Common myeloid progenitor, CD34-positive (primary cell): Measurements from ENCODE around the gene CTAGE4.
"Not testable (repeated sequence)": the region's sequence is repeated elsewhere in the genome, so short reads cannot be mapped to it uniquely, and the experiment has no call there.

Experiments used
- CTCF ChIA-PET: fragments of 350-600 bp; sonication (Branson Sonifier 250); formaldehyde crosslinking; loops from one replicate; lab custom pipeline; 2021; ENCODE audit warnings: antibody characterized with exemption; lab: Charles Lee
- POLR2A ChIA-PET: fragments of 350-600 bp; sonication (Branson Sonifier 250); formaldehyde crosslinking; loops from one replicate; lab custom pipeline; 2021; ENCODE audit warnings: antibody characterized with exemption; lab: Charles Lee
- DNase-seq, 3 donors: peaks; one replicate each; pipeline versions ENCODE4 v3.0.0 to v3.0.0-alpha.2; 2013
- H3K27ac ChIP-seq, 2 experiments: 1 replicate in 1 of 2; 2 replicates in 1 of 2; pipeline ENCODE4 v1.7.0; 2013; ENCODE audit warnings: inconsistent platforms in 2 of 2, low read length in 2 of 2, mild to moderate bottlenecking in 2 of 2, low read depth in 1 of 2, moderate library complexity in 1 of 2; ENCODE audit not compliant: severe bottlenecking in 2 of 2, insufficient read depth in 1 of 2, poor library complexity in 1 of 2
- H3K27me3 ChIP-seq, 5 experiments: replicated peaks in 2 of 5; 1 replicate in 3 of 5; 2 replicates in 2 of 5; pipeline versions ENCODE4 v1.6.1 to v1.7.0; 2013; ENCODE audit warnings: low read length in 4 of 5, mild to moderate bottlenecking in 2 of 5, moderate library complexity in 2 of 5, inconsistent platforms in 1 of 5; ENCODE audit not compliant: insufficient read depth in 5 of 5, control insufficient read depth in 4 of 5
- H3K36me3 ChIP-seq, 4 experiments: 1 replicate in 2 of 4; 2 replicates in 2 of 4; pipeline versions ENCODE4 v1.6.1 to v1.7.0; 2013; ENCODE audit warnings: low read length in 3 of 4, control low read depth in 1 of 4, mild to moderate bottlenecking in 1 of 4; ENCODE audit not compliant: control insufficient read depth in 4 of 4, insufficient read depth in 4 of 4
- H3K4me1 ChIP-seq, 4 experiments: 1 replicate in 3 of 4; 2 replicates in 1 of 4; pipeline versions ENCODE4 v1.6.1 to v1.7.1; 2013; ENCODE audit warnings: low read length in 3 of 4, mild to moderate bottlenecking in 3 of 4, control low read depth in 1 of 4, inconsistent platforms in 1 of 4, moderate library complexity in 1 of 4; ENCODE audit not compliant: control insufficient read depth in 4 of 4, insufficient read depth in 4 of 4; ENCODE audit errors: control extremely low read depth in 1 of 4
- H3K4me3 ChIP-seq, 7 experiments: 1 replicate in 4 of 7; 2 replicates in 3 of 7; pipeline versions ENCODE4 v1.5.1 to v1.7.0; 2013; ENCODE audit warnings: mild to moderate bottlenecking in 7 of 7, low read length in 6 of 7, moderate library complexity in 6 of 7, inconsistent platforms in 2 of 7, low read depth in 2 of 7, control low read depth in 1 of 7; ENCODE audit not compliant: insufficient read depth in 4 of 7, control insufficient read depth in 1 of 7; ENCODE audit errors: extremely low read depth in 1 of 7
- H3K9me3 ChIP-seq, 5 experiments: 1 replicate in 4 of 5; 2 replicates in 1 of 5; pipeline versions ENCODE4 v1.6.1 to v1.7.1; 2013; ENCODE audit warnings: low read length in 4 of 5, mild to moderate bottlenecking in 2 of 5, inconsistent platforms in 1 of 5, low read depth in 1 of 5, moderate library complexity in 1 of 5; ENCODE audit not compliant: control insufficient read depth in 4 of 5, insufficient read depth in 2 of 5; ENCODE audit errors: control extremely low read depth in 1 of 5
- WGBS: methylation state at CpG from one replicate; pipeline ENCODE4 v1.1.5; 2013; ENCODE audit not compliant: insufficient coverage; 5-methylcytosine and 5-hydroxymethylcytosine counted together

Gene CTAGE4

GRCh38 chr7:144217200-144217599 lies 33.9 kb downstream of the CTAGE4 start:
- H3K4me1 ChIP-seq, DNase-seq, H3K4me3 ChIP-seq, CTCF ChIA-PET, H3K36me3 ChIP-seq, H3K27ac ChIP-seq, H3K9me3 ChIP-seq, POLR2A ChIA-PET, H3K27me3 ChIP-seq: not testable (repeated sequence)

- H3K4me1 ChIP-seq, CTCF ChIA-PET, POLR2A ChIA-PET, H3K36me3 ChIP-seq, H3K27me3 ChIP-seq, H3K9me3 ChIP-seq, H3K4me3 ChIP-seq, H3K27ac ChIP-seq: not testable (repeated sequence)
- DNase-seq = peak in 1 of 3 donors; percentile 7
- WGBS = 100% methylated on average over 1 of the region's 1 CpG
Observed at GRCh38 chr7:144218581-144218980, 35.3 kb downstream of the CTAGE4 start.

- POLR2A ChIA-PET, H3K27ac ChIP-seq, H3K4me3 ChIP-seq, H3K4me1 ChIP-seq, H3K36me3 ChIP-seq, CTCF ChIA-PET, DNase-seq, H3K9me3 ChIP-seq, H3K27me3 ChIP-seq: not testable (repeated sequence)
- no CpG with 5 or more reads among the region's 4 CpGs for WGBS
Observed at GRCh38 chr7:144219149-144219548, 35.9 kb downstream of the CTAGE4 start.

- H3K27me3 ChIP-seq, H3K4me1 ChIP-seq, H3K27ac ChIP-seq, H3K4me3 ChIP-seq, POLR2A ChIA-PET, CTCF ChIA-PET, H3K36me3 ChIP-seq, DNase-seq, H3K9me3 ChIP-seq: not testable (repeated sequence)
Observed at GRCh38 chr7:144220531-144220930, 37.3 kb downstream of the CTAGE4 start.

GRCh38 chr7:144223675-144224074 lies 40.4 kb downstream of the CTAGE4 start:
- POLR2A ChIA-PET, H3K9me3 ChIP-seq, H3K4me3 ChIP-seq, DNase-seq, CTCF ChIA-PET, H3K27me3 ChIP-seq, H3K4me1 ChIP-seq, H3K27ac ChIP-seq, H3K36me3 ChIP-seq: not testable (repeated sequence)

GRCh38 chr7:144226866-144227265 lies 43.6 kb downstream of the CTAGE4 start:
- 100% methylated on average over 1 of the region's 4 CpGs for WGBS
- POLR2A ChIA-PET, H3K27me3 ChIP-seq, H3K4me1 ChIP-seq, H3K27ac ChIP-seq, H3K9me3 ChIP-seq, CTCF ChIA-PET, DNase-seq, H3K4me3 ChIP-seq, H3K36me3 ChIP-seq: not testable (repeated sequence)

GRCh38 chr7:144228810-144229209 lies 45.5 kb downstream of the CTAGE4 start:
- H3K4me1 ChIP-seq, H3K27ac ChIP-seq, H3K36me3 ChIP-seq, CTCF ChIA-PET, DNase-seq, H3K27me3 ChIP-seq, H3K4me3 ChIP-seq, POLR2A ChIA-PET, H3K9me3 ChIP-seq: not testable (repeated sequence)
- 100% methylated on average over 1 of the region's 3 CpGs for WGBS

- POLR2A ChIA-PET = not testable (repeated sequence)
- WGBS = no CpG with 5 or more reads among the region's 2 CpGs
Observed at GRCh38 chr7:144231027-144231426, 47.8 kb downstream of the CTAGE4 start.

More at GRCh38 chr7:144231027-144231426, 47.8 kb downstream of the CTAGE4 start:
- DNase-seq, H3K36me3 ChIP-seq, H3K27me3 ChIP-seq, H3K27ac ChIP-seq, H3K9me3 ChIP-seq, CTCF ChIA-PET, H3K4me1 ChIP-seq, H3K4me3 ChIP-seq: not testable (repeated sequence)
